Hepatocyte (in vitro differentiated cells): ENCODE results near the gene ENGASE.

ENCODE experiments used
- EZH2phosphoT487 ChIP-seq: fragments of 200-600 bp; sonication (generic); IDR thresholded peaks from one replicate; pipeline ENCODE4 v1.6.1; 2018; ENCODE audit warnings: antibody characterized with exemption, mild to moderate bottlenecking, low read depth, moderate library complexity; ENCODE audit not compliant: unreplicated experiment, severe bottlenecking
- TF ChIP-seq, protein P1 (sequence below): fragments of 200-600 bp; sonication (generic); IDR thresholded peaks from 2 replicates; pipeline ENCODE4 v1.5.1; 2016; ENCODE audit warnings: antibody characterized with exemption, mild to moderate bottlenecking; ENCODE audit not compliant: poor library complexity

- no peak for TF ChIP-seq EZH2phosphoT487
- TF ChIP-seq, protein P1, sequence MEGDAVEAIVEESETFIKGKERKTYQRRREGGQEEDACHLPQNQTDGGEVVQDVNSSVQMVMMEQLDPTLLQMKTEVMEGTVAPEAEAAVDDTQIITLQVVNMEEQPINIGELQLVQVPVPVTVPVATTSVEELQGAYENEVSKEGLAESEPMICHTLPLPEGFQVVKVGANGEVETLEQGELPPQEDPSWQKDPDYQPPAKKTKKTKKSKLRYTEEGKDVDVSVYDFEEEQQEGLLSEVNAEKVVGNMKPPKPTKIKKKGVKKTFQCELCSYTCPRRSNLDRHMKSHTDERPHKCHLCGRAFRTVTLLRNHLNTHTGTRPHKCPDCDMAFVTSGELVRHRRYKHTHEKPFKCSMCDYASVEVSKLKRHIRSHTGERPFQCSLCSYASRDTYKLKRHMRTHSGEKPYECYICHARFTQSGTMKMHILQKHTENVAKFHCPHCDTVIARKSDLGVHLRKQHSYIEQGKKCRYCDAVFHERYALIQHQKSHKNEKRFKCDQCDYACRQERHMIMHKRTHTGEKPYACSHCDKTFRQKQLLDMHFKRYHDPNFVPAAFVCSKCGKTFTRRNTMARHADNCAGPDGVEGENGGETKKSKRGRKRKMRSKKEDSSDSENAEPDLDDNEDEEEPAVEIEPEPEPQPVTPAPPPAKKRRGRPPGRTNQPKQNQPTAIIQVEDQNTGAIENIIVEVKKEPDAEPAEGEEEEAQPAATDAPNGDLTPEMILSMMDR = no peak
Observed at GRCh38 chr17:79027925-79028491, 46.6 kb upstream of the ENGASE start.
